ENCODE results near the gene RP2. TPM values are rescaled to one million over a fixed set of nuclear protein-coding genes. Genes with fewer than 3 reads are reported as not detected.

Gene RP2
- total RNA-seq, 2 donors from 2014 or later: 3.9 to 5.0 TPM

GRCh38 chrX:46866726-46867125 is 29.9 kb downstream of the RP2 start:
- TF ChIP-seq, protein P1, sequence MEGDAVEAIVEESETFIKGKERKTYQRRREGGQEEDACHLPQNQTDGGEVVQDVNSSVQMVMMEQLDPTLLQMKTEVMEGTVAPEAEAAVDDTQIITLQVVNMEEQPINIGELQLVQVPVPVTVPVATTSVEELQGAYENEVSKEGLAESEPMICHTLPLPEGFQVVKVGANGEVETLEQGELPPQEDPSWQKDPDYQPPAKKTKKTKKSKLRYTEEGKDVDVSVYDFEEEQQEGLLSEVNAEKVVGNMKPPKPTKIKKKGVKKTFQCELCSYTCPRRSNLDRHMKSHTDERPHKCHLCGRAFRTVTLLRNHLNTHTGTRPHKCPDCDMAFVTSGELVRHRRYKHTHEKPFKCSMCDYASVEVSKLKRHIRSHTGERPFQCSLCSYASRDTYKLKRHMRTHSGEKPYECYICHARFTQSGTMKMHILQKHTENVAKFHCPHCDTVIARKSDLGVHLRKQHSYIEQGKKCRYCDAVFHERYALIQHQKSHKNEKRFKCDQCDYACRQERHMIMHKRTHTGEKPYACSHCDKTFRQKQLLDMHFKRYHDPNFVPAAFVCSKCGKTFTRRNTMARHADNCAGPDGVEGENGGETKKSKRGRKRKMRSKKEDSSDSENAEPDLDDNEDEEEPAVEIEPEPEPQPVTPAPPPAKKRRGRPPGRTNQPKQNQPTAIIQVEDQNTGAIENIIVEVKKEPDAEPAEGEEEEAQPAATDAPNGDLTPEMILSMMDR (IDR thresholded peaks at IDR 0.05): no peak
- Histone ChIP-seq H3K36me3 (no peaks in the 10 kb centered on the region), H3K27me3 (no peaks in the 10 kb centered on the region), H3K4me1 (no peaks in the 10 kb centered on the region), H3K9me3 (no peaks in the 10 kb centered on the region), H3K4me3 (no peak overlapping the region), H3K27ac (no peak overlapping the region)
- no peak for DNase-seq (ENCODE audit: low spot score)

- H3K27me3 ChIP-seq: no peaks in the 10 kb centered on the region
- H3K4me1 ChIP-seq: no peaks in the 10 kb centered on the region
- no peak overlapping the region for H3K4me3 ChIP-seq
- no peaks in the 10 kb centered on the region for H3K9me3 ChIP-seq
- no peaks in the 10 kb centered on the region for H3K36me3 ChIP-seq
- no peak for DNase-seq (ENCODE audit: low spot score)
- TF ChIP-seq, protein P1 (IDR thresholded peaks at IDR 0.05): no peak
- H3K27ac ChIP-seq: no peak overlapping the region
Observed at GRCh38 chrX:46873746-46874145, 36.9 kb downstream of the RP2 start.

DNA sequence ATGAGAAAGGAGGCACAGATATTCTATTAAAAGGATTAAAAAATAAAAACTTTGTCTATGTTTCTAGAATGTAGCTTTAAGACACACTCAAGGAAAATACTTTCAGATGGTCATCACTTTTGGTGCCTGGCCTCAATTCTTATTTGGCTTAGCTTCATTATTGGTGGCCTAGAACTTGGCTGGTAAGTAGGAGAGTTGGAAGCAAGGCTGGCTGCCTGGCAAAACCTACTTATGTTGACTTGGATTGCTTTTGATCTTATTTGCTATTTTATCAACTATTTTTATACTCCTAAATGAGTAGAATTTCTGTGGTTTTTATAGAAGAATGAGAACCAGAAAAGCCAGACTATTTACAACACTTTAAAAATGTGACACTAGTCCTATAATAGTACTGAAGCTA is 40.1 kb downstream of the RP2 start:
- TF ChIP-seq, protein P1 (IDR thresholded peaks at IDR 0.05): no peak
- Histone ChIP-seq H3K4me1 (no peaks in the 10 kb centered on the region), H3K9me3 (no peaks in the 10 kb centered on the region), H3K36me3 (no peaks in the 10 kb centered on the region), H3K27me3 (no peaks in the 10 kb centered on the region), H3K4me3 (no peak overlapping the region), H3K27ac (no peak overlapping the region)
- DNase-seq (ENCODE audit: low spot score): no peak

DNA sequence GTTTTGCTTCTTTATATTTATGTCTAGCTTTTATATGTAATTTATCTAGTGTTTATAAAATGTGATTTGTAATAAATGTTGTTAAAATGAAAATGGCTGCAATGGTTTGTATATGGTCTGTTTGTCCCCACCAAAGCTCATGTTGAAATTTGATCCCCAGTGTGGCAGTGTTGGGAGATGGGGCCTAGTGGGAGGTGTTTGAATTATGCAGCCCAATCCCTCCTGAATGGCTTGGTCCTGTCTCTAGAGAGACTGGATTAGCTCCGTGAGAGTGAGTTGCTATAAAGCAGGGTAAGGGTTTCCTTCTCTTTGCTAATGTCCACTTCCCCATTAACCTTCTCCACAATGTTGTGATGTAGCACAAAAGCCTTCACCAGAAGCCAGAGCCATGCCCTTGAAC is 45.4 kb downstream of the RP2 start:
- H3K27ac ChIP-seq: no peak overlapping the region

GRCh38 chrX:46884799-46885198 is 48.0 kb downstream of the RP2 start:
- Histone ChIP-seq H3K27me3 (no peaks in the 10 kb centered on the region), H3K4me1 (no peaks in the 10 kb centered on the region), H3K4me3 (no peak overlapping the region), H3K27ac (no peak overlapping the region), H3K9me3 (no peaks in the 10 kb centered on the region), H3K36me3 (no peaks in the 10 kb centered on the region)
- TF ChIP-seq, protein P1 (IDR thresholded peaks at IDR 0.05): no peak
- DNase-seq (ENCODE audit: low spot score): no peak

More for the DNA sequence above, 45.4 kb downstream of the RP2 start:
- TF ChIP-seq, protein P1 (IDR thresholded peaks at IDR 0.05): no peak
- Histone ChIP-seq H3K4me3 (no peak overlapping the region), H3K9me3 (no peaks in the 10 kb centered on the region), H3K4me1 (no peaks in the 10 kb centered on the region), H3K36me3 (no peaks in the 10 kb centered on the region), H3K27me3 (no peaks in the 10 kb centered on the region)
- DNase-seq (ENCODE audit: low spot score): no peak

DNA sequence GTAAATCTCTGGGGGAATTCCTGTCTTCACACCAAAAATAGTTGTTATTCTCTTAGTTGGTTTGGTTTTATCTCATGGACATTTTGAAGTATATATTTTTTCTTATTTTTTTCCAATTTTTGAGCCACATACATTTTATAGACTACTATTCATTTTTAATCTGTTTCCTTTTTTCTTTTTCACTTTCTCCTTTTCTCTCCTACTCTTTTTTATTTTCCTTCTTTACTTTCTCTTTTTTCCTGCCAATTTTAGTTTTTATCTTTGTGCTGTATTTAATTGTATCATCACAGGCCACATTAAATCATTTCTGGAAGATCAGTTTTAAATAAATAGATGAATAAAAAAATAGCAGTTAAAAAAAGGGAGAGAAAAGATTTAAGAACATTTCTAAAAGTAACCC is 61.4 kb downstream of the RP2 start:
- Histone ChIP-seq H3K4me3 (no peak overlapping the region), H3K9me3 (no peaks in the 10 kb centered on the region), H3K36me3 (no peaks in the 10 kb centered on the region), H3K4me1 (no peaks in the 10 kb centered on the region), H3K27me3 (peaks cover 0 to 6% of the 10 kb centered on the region in 2 donors), H3K27ac (no peak overlapping the region)
- DNase-seq (ENCODE audit: low spot score): no peak
- TF ChIP-seq, protein P1 (IDR thresholded peaks at IDR 0.05): no peak
